Caco-2 (cell line): ENCODE data around the gene HIBCH. TPM values are rescaled to one million over a fixed set of nuclear protein-coding genes. Genes with fewer than 3 reads are reported as not detected.

Experiments used
- BruUV-seq: library from RNA; stranded (reverse); fragments of 400-500 nt; replicated peaks from 2 replicates; lab custom pipeline; 2021; lab: Mats Ljungman, UMichigan
- CTCF ChIA-PET: fragments of 300-600 bp; sonication (Branson Sonifier 250); formaldehyde crosslinking; loops from one replicate; lab custom pipeline; 2022; ENCODE audit warnings: antibody characterized with exemption; lab: Charles Lee
- POLR2A ChIA-PET: fragments of 300-600 bp; sonication (Branson Sonifier 250); formaldehyde crosslinking; loops from one replicate; lab custom pipeline; 2022; ENCODE audit warnings: antibody characterized with exemption; lab: Charles Lee
- DNase-seq, 2 experiments: peaks; one replicate each; pipeline versions ENCODE4 v3.0.0 to v3.0.0-alpha.2; 2020 to 2022
- H3K27me3 ChIP-seq: replicated peaks from 2 replicates; pipeline ENCODE4 v1.6.0; 2011; ENCODE audit warnings: low read length; ENCODE audit not compliant: control insufficient read depth, insufficient read depth
- H3K36me3 ChIP-seq: 2 replicates; pipeline ENCODE4 v1.5.1; 2011; ENCODE audit warnings: low read length; ENCODE audit not compliant: control insufficient read depth, insufficient read depth
- H3K4me1 ChIP-seq: fragments of 250-450 bp; sonication (Bioruptor Pico); 2 replicates; pipeline ENCODE4 v1.5.1; 2020; ENCODE audit warnings: mild to moderate bottlenecking
- H3K4me3 ChIP-seq: 2 replicates; pipeline ENCODE4 v1.5.1; 2011; ENCODE audit warnings: low read depth, mild to moderate bottlenecking, control low read depth, low read length
- H3K9me3 ChIP-seq: fragments of 250-450 bp; sonication (Bioruptor Pico); 2 replicates; pipeline ENCODE4 v1.5.1; 2020; ENCODE audit warnings: mild to moderate bottlenecking, moderate library complexity
- H3K27ac Mint-ChIP-seq: one replicate; pipeline ENCODE4 v1.8.0; 2022; ENCODE audit warnings: mixed read lengths; ENCODE audit not compliant: unreplicated experiment
- H3K27me3 Mint-ChIP-seq: one replicate; pipeline ENCODE4 v1.8.0; 2022; ENCODE audit warnings: mixed read lengths; ENCODE audit not compliant: insufficient read depth, unreplicated experiment
- H3K36me3 Mint-ChIP-seq: one replicate; pipeline ENCODE4 v1.8.0; 2022; ENCODE audit warnings: mild to moderate bottlenecking, mixed read lengths; ENCODE audit not compliant: insufficient read depth, unreplicated experiment
- H3K4me1 Mint-ChIP-seq: one replicate; pipeline ENCODE4 v1.8.0; 2022; ENCODE audit warnings: low read depth, mixed read lengths; ENCODE audit not compliant: unreplicated experiment
- H3K4me3 Mint-ChIP-seq: one replicate; pipeline ENCODE4 v1.8.0; 2022; ENCODE audit warnings: mild to moderate bottlenecking, moderate library complexity, mixed read lengths; ENCODE audit not compliant: unreplicated experiment
- H3K9me3 Mint-ChIP-seq: one replicate; pipeline ENCODE4 v1.8.0; 2022; ENCODE audit warnings: mixed read lengths; ENCODE audit not compliant: unreplicated experiment
- CTCF ChIP-seq, 2 experiments: fragments of 200-600 bp in 1 of 2; IDR thresholded peaks; 1 replicate in 1 of 2; 2 replicates in 1 of 2; pipeline versions ENCODE4 v1.5.1 to v1.8.0; 2011 to 2022; ENCODE audit warnings: antibody characterized with exemption in 1 of 2, control low read depth in 1 of 2, inconsistent platforms in 1 of 2, low read depth in 1 of 2, low read length in 1 of 2, mild to moderate bottlenecking in 1 of 2, moderate library complexity in 1 of 2; ENCODE audit not compliant: insufficient read depth in 1 of 2, severe bottlenecking in 1 of 2, unreplicated experiment in 1 of 2
- intact Hi-C: fragments of 100-400 bp; cut with micrococcal nuclease; formaldehyde crosslinking; loops from one replicate; pipeline ENCODE4 v1.10.0; 2022; ENCODE audit not compliant: unreplicated experiment
- total RNA-seq: library from RNA; stranded (reverse); gene quantifications from 2 replicates; pipeline ENCODE4 v1.2.3, GENCODE V29; 2022

The HIBCH gene
- total RNA-seq, 1 experiment from 2014 or later, result 34.4 TPM

GRCh38 chr2:190200603-190201002 is 119.0 kb downstream of the HIBCH start:
- H3K36me3 ChIP-seq, result no peaks in the 10 kb centered on the region
- H3K4me3 ChIP-seq, result no peak overlapping the region
- no peaks in the 10 kb centered on the region for H3K9me3 Mint-ChIP-seq
- no peak for TF ChIP-seq CTCF (IDR thresholded peaks at IDR 0.05; ENCODE audit: insufficient read depth in 1 of 2, low read depth in 1 of 2, low read length in 1 of 2, severe bottlenecking in 1 of 2, unreplicated experiment in 1 of 2)
- no peaks in the 10 kb centered on the region for H3K27me3 Mint-ChIP-seq
- H3K27me3 ChIP-seq, result no peaks in the 10 kb centered on the region
- H3K4me1 Mint-ChIP-seq, result peaks cover 33% of the 10 kb centered on the region
- BruUV-seq, result no TSS peak
- peaks cover 30% of the 10 kb centered on the region for H3K4me1 ChIP-seq
- H3K9me3 ChIP-seq, result no peaks in the 10 kb centered on the region
- DNase-seq, result no peak
- intact Hi-C loops, result loop anchor here (5.0 kb wide), 1 partner anchor 77 kb away; no protein-coding TSS in a partner anchor
- H3K36me3 Mint-ChIP-seq, result peaks cover 12% of the 10 kb centered on the region
- CTCF ChIA-PET, result interaction anchor here (1.0 kb wide), 1 partner anchor 20 kb away, joined by 3 read pairs; a partner anchor contains a TSS
- no peak overlapping the region for H3K4me3 Mint-ChIP-seq
- POLR2A ChIA-PET, result no interaction called here
- H3K27ac Mint-ChIP-seq, result no peak overlapping the region

GRCh38 chr2:190199530-190199929 is 120.1 kb downstream of the HIBCH start:
- H3K36me3 ChIP-seq, result no peaks in the 10 kb centered on the region
- peaks cover 37% of the 10 kb centered on the region for H3K4me1 Mint-ChIP-seq
- TF ChIP-seq CTCF (IDR thresholded peaks at IDR 0.05; ENCODE audit: insufficient read depth in 1 of 2, low read depth in 1 of 2, low read length in 1 of 2, severe bottlenecking in 1 of 2, unreplicated experiment in 1 of 2), result no peak
- H3K4me3 Mint-ChIP-seq, result no peak overlapping the region
- H3K9me3 Mint-ChIP-seq, result no peaks in the 10 kb centered on the region
- ChIA-PET CTCF (interaction anchor here (0.9 kb wide), 1 partner anchor 20 kb away, joined by 4 read pairs; no protein-coding TSS in a partner anchor), POLR2A (no interaction called here)
- H3K27ac Mint-ChIP-seq, result no peak overlapping the region
- H3K27me3 ChIP-seq, result no peaks in the 10 kb centered on the region
- DNase-seq, result no peak
- no peaks in the 10 kb centered on the region for H3K9me3 ChIP-seq
- H3K4me3 ChIP-seq, result no peak overlapping the region
- intact Hi-C loops, result no loop called here
- peaks cover 30% of the 10 kb centered on the region for H3K4me1 ChIP-seq
- BruUV-seq, result no TSS peak
- peaks cover 12% of the 10 kb centered on the region for H3K36me3 Mint-ChIP-seq
- no peaks in the 10 kb centered on the region for H3K27me3 Mint-ChIP-seq

- no peak for TF ChIP-seq CTCF (IDR thresholded peaks at IDR 0.05; ENCODE audit: insufficient read depth in 1 of 2, low read depth in 1 of 2, low read length in 1 of 2, severe bottlenecking in 1 of 2, unreplicated experiment in 1 of 2)
- BruUV-seq, result no TSS peak
- H3K4me3 Mint-ChIP-seq, result no peak overlapping the region
- no peak overlapping the region for H3K4me3 ChIP-seq
- H3K27me3 ChIP-seq, result no peaks in the 10 kb centered on the region
- DNase-seq, result no peak
- CTCF ChIA-PET, result interaction anchor here (0.9 kb wide), 1 partner anchor 19 kb away, joined by 4 read pairs; no protein-coding TSS in a partner anchor
- POLR2A ChIA-PET, result no interaction called here
- H3K27ac Mint-ChIP-seq, result no peak overlapping the region
- no peaks in the 10 kb centered on the region for H3K9me3 Mint-ChIP-seq
- peaks cover 12% of the 10 kb centered on the region for H3K36me3 Mint-ChIP-seq
- peaks cover 30% of the 10 kb centered on the region for H3K4me1 ChIP-seq
- intact Hi-C loops, result no loop called here
- no peaks in the 10 kb centered on the region for H3K27me3 Mint-ChIP-seq
- peaks cover 37% of the 10 kb centered on the region for H3K4me1 Mint-ChIP-seq
- H3K36me3 ChIP-seq, result no peaks in the 10 kb centered on the region
- no peaks in the 10 kb centered on the region for H3K9me3 ChIP-seq
These were observed 120.5 kb downstream of the HIBCH start for GRCh38 chr2:190199109-190199508.
